ENCODE data around the gene MAML3.

DNA sequence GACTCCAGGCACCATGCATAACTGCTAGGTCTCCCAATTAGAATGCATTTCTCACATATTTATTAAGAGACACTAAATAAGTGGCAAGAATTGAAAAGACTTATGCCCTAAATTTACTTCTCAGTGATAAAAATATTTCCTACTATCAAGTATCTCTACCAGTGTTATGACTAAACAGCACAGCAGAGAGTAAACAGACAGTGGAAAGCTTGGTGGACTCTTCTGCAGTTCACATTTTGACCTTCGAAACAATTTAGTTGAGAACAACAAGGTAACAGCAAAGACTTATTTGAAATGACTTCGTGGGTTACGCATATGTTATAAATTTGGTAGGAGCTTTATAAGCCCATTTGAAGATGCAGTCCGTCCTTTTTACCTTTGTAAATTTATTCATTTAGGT lies 16.3 kb upstream of the MAML3 start:
- TF ChIP-seq, protein P1, sequence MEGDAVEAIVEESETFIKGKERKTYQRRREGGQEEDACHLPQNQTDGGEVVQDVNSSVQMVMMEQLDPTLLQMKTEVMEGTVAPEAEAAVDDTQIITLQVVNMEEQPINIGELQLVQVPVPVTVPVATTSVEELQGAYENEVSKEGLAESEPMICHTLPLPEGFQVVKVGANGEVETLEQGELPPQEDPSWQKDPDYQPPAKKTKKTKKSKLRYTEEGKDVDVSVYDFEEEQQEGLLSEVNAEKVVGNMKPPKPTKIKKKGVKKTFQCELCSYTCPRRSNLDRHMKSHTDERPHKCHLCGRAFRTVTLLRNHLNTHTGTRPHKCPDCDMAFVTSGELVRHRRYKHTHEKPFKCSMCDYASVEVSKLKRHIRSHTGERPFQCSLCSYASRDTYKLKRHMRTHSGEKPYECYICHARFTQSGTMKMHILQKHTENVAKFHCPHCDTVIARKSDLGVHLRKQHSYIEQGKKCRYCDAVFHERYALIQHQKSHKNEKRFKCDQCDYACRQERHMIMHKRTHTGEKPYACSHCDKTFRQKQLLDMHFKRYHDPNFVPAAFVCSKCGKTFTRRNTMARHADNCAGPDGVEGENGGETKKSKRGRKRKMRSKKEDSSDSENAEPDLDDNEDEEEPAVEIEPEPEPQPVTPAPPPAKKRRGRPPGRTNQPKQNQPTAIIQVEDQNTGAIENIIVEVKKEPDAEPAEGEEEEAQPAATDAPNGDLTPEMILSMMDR (CRISPR knock-in tag; IDR thresholded peaks at IDR 0.05) = no peak
- TF ChIP-seq, protein P2, sequence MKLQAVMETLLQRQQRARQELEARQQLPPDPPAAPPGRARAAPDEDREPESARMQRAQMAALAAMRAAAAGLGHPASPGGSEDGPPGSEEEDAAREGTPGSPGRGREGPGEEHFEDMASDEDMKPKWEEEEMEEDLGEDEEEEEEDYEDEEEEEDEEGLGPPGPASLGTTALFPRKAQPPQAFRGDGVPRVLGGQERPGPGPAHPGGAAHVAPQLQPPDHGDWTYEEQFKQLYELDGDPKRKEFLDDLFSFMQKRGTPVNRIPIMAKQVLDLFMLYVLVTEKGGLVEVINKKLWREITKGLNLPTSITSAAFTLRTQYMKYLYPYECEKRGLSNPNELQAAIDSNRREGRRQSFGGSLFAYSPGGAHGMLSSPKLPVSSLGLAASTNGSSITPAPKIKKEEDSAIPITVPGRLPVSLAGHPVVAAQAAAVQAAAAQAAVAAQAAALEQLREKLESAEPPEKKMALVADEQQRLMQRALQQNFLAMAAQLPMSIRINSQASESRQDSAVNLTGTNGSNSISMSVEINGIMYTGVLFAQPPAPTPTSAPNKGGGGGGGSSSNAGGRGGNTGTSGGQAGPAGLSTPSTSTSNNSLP (IDR thresholded peaks at IDR 0.05; ENCODE audit: low read depth, low read length) = no peak
- TF ChIP-seq GABPA (IDR thresholded peaks at IDR 0.05; ENCODE audit: low read depth, low read length) = no peak
- TF ChIP-seq GABPA (CRISPR knock-in tag; IDR thresholded peaks at IDR 0.05; ENCODE audit: low read depth) = no peak
- no peak for TF ChIP-seq SRY (CRISPR knock-in tag; IDR thresholded peaks at IDR 0.05)

Measured in HepG2 (cell line).